NOMO-1 treated with DMSO at 0.1 percent for 48 hours (cell line): ENCODE data around the gene SMIM34.
"Not testable (repeated sequence)": the region's sequence is repeated elsewhere in the genome, so short reads cannot be mapped to it uniquely, and the experiment has no call there.

Source experiments
- DNase-seq: peaks from one replicate; lab custom pipeline; 2025; ENCODE audit not compliant: unreplicated experiment; lab: John Stamatoyannopoulos, UW

Gene SMIM34

DNA sequence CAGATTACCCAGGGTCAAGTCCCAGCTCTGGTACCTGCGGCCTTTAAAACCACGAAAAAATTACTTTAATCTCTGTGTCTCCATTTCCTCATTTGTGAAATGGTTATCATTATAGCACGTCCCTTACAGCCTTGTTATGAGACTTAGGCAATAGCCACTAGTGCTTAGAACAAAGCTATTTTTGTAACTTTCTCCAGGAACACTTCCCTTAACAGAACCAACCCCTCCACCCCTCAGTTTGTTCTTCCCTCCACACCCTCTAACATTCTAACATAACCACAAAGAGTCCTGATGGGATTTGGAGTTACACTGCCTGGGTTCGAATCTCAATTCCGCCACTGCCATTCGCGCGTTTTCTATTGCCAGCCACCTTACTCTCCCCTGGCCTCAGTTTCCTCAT is 49.3 kb downstream of the SMIM34 start:
- not testable (repeated sequence) for DNase-seq

- no peak for DNase-seq
Observed at GRCh38 chr21:34372321-34372720, 51.4 kb downstream of the SMIM34 start.

DNA sequence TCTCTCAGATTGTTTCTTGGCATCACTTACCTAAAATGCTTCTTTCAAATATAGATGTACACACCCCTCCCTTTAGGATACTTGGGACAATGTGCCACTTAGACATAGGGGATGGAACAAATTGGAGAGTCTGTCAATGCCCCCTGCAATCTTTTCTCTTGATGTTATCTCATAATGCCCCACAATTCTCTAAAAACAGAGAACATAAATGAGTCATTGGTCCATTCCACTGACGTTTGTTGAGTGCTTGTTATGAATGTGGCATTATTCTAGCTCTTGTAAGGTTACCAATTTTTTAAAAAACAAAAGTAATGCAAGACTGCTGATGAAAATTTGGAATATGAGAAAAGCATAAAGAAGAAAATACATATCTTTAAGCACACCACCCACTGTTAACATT is 54.0 kb downstream of the SMIM34 start:
- no peak for DNase-seq
